Suprapubic skin (tissue), 4 donors: ENCODE data around the gene CISD1. TPM values are rescaled to one million over a fixed set of nuclear protein-coding genes. Genes with fewer than 3 reads are reported as not detected.

Source experiments
- DNase-seq, 2 donors: peaks; one replicate each; pipeline ENCODE4 v3.0.0-alpha.2; 2019; ENCODE audit warnings: low spot score in 2 of 2
- H3K27ac ChIP-seq: fragments of 200-600 bp; sonication (generic); one replicate; pipeline ENCODE4 v1.5.1; 2019
- H3K27me3 ChIP-seq: fragments of 200-600 bp; sonication (generic); one replicate; pipeline ENCODE4 v1.5.1; 2019
- H3K36me3 ChIP-seq: fragments of 200-600 bp; sonication (generic); one replicate; pipeline ENCODE4 v1.5.1; 2019
- H3K4me1 ChIP-seq: fragments of 200-600 bp; sonication (generic); one replicate; pipeline ENCODE4 v1.5.1; 2019
- H3K4me3 ChIP-seq: fragments of 200-600 bp; sonication (generic); one replicate; pipeline ENCODE4 v1.5.1; 2019; ENCODE audit warnings: mild to moderate bottlenecking
- H3K9me3 ChIP-seq: fragments of 200-600 bp; sonication (generic); one replicate; pipeline ENCODE4 v1.5.1; 2019
- EP300 ChIP-seq: sonication (generic); formaldehyde crosslinking; IDR thresholded peaks from one replicate; pipeline ENCODE4 v1.6.1; 2017; ENCODE audit warnings: antibody characterized with exemption
- POLR2A ChIP-seq, 2 donors: fragments of 450-650 bp; IDR thresholded peaks; one replicate each; pipeline ENCODE4 v1.6.1; 2017; ENCODE audit warnings: antibody characterized with exemption in 2 of 2, mild to moderate bottlenecking in 2 of 2, moderate library complexity in 2 of 2
- POLR2AphosphoS5 ChIP-seq, 3 donors: sonication (generic); formaldehyde crosslinking; IDR thresholded peaks; one replicate each; pipeline ENCODE4 v1.6.1; 2017; ENCODE audit warnings: antibody characterized with exemption in 3 of 3
- WGBS: methylation state at CpG from one replicate; pipeline ENCODE4 v1.1.5; 2018; 5-methylcytosine and 5-hydroxymethylcytosine counted together
- total RNA-seq, 4 donors: library from RNA; depleted of rRNA; stranded (reverse); fragments of >200 nt; gene quantifications; one replicate each; pipeline ENCODE4 v1.1.0, GENCODE V29; 2016
- TF ChIP-seq, protein P1 (sequence below), 2 donors: fragments of 200-600 bp in 1 of 2; fragments of 450-650 bp in 1 of 2; sonication (generic) in 1 of 2; IDR thresholded peaks; one replicate each; pipeline ENCODE4 v1.5.1; 2016 to 2019; ENCODE audit warnings: antibody characterized with exemption in 2 of 2, mild to moderate bottlenecking in 1 of 2, moderate library complexity in 1 of 2

CISD1 gene
- total RNA-seq, 4 donors from 2014 or later: 12.6 to 22.7 (median 18.2) TPM

DNA sequence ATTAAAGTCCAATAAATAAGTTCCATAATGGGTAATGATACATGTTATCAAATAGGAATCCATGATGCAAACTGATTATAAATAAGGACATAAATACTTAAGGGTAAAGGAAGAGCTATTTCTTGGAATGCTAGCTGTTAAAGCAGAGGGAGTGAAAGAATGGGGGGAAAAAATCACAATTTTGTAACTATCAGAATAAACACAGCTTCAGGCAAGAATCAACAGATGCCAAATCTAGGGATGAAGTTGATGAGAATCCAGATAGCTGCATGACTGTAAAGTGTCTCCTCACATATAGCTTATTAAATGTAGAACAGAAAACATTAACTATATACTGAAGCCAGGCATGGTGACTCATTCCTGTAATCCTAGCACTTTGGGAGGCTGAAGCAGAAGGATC lies 6.2 kb upstream of the CISD1 start:
- Histone ChIP-seq H3K27me3 (no peaks in the 10 kb centered on the region), H3K4me1 (peaks cover 34% of the 10 kb centered on the region), H3K9me3 (no peaks in the 10 kb centered on the region), H3K4me3 (no peak overlapping the region), H3K36me3 (no peaks in the 10 kb centered on the region), H3K27ac (no peak overlapping the region)
- DNase-seq: no peak
- TF ChIP-seq, protein P1, sequence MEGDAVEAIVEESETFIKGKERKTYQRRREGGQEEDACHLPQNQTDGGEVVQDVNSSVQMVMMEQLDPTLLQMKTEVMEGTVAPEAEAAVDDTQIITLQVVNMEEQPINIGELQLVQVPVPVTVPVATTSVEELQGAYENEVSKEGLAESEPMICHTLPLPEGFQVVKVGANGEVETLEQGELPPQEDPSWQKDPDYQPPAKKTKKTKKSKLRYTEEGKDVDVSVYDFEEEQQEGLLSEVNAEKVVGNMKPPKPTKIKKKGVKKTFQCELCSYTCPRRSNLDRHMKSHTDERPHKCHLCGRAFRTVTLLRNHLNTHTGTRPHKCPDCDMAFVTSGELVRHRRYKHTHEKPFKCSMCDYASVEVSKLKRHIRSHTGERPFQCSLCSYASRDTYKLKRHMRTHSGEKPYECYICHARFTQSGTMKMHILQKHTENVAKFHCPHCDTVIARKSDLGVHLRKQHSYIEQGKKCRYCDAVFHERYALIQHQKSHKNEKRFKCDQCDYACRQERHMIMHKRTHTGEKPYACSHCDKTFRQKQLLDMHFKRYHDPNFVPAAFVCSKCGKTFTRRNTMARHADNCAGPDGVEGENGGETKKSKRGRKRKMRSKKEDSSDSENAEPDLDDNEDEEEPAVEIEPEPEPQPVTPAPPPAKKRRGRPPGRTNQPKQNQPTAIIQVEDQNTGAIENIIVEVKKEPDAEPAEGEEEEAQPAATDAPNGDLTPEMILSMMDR (IDR thresholded peaks at IDR 0.05): no peak
- no peak for TF ChIP-seq POLR2A (IDR thresholded peaks at IDR 0.05)
- TF ChIP-seq EP300: no peak
- TF ChIP-seq POLR2AphosphoS5 (IDR thresholded peaks at IDR 0.05): no peak

DNA sequence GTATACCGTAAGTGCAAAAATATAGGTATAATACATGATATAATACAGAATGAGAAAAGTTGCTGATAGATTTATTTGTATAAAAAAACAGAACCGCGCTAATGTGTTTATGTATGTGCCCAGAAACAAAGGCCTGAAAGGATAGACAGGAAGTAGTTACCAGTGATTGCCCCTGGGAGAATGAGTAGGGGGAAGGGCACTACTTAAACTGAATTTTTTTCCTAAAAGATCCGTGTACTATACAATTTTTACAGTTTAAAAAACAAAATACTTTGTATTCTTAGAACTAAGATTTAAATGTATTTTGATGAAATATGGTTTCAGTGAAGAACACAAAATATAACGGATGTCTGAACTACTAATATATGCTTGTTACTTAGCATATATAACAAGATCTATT lies 4.2 kb upstream of the CISD1 start:
- Histone ChIP-seq H3K4me1 (peaks cover 48% of the 10 kb centered on the region), H3K9me3 (no peaks in the 10 kb centered on the region), H3K36me3 (no peaks in the 10 kb centered on the region), H3K27ac (no peak overlapping the region), H3K27me3 (no peaks in the 10 kb centered on the region), H3K4me3 (no peak overlapping the region)
- no peak for DNase-seq
- WGBS: 57% methylated on average over 5 of the region's 5 CpGs
- no peak for TF ChIP-seq POLR2AphosphoS5 (IDR thresholded peaks at IDR 0.05)
- TF ChIP-seq POLR2A (IDR thresholded peaks at IDR 0.05): no peak
- no peak for TF ChIP-seq EP300
- TF ChIP-seq, protein P1 (IDR thresholded peaks at IDR 0.05): no peak

DNA sequence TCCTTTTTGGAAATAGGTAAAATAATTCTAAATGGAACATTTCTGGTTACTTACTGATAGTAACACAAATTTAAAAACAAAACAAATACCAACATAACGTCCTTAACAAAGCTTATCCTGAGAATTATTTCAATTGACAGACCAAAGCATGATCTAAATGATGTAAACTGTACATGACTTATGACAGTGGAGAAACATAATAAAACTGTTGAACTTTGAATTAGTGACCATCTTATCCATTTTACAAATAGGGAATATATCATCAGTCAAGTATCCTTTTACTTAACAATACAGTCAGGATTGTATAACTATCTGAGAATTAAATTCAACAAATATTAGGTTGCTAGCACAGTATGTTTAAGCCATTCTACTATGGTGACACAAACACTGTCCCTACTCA lies 3.7 kb upstream of the CISD1 start:
- WGBS: 28% methylated on average over 1 of the region's 1 CpG
- peak overlapping the region; percentile 86 for H3K4me3 ChIP-seq

DNA sequence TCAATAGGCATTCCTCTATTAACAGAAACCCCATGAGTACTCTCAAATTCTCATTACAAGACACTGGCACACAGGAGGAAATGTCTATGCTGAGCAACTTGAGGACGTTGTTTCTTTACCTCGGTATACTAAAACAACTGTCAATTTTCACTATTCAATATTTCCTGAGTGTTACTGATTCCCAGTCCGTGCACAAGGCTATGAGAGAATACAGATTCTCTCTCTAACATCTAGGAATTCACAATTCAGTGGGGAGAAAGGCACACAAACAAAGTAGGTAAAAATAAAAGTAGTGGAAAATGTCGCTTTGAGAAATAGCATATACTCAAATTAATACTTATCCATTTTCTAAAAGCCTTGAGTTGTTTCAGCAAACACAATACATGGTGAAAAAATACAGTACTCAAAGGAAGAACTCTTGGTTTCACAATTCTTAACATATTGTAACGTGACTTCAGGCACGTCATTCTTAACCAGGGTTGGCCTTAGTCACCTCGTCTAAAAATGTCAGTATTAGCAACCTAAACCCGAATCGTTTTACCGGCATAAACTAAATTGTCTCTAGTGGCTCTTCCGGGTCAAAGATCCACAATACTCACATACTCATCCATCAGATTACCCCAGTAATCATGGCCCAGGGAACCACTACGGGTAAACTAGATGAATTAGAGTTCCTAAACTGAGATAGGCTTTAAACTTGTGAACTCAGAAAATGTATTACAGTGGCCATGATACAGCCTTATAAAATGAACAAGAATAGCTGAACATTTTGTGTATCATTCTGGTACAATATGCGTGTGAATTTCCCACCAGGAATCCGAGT lies 2.7 kb upstream of the CISD1 start:
- no peak for DNase-seq
- 3% methylated on average over 14 of the region's 14 CpGs for WGBS

More for the DNA sequence above, 3.7 kb upstream of the CISD1 start:
- Histone ChIP-seq H3K36me3 (no peaks in the 10 kb centered on the region), H3K9me3 (no peaks in the 10 kb centered on the region), H3K4me1 (peaks cover 52% of the 10 kb centered on the region), H3K27ac (peak overlapping the region; percentile 99), H3K27me3 (no peaks in the 10 kb centered on the region)
- no peak for TF ChIP-seq POLR2A (IDR thresholded peaks at IDR 0.05)
- TF ChIP-seq, protein P1 (IDR thresholded peaks at IDR 0.05): no peak
- no peak for TF ChIP-seq EP300
- no peak for TF ChIP-seq POLR2AphosphoS5 (IDR thresholded peaks at IDR 0.05)
- DNase-seq: no peak

More for the DNA sequence above, 2.7 kb upstream of the CISD1 start:
- Histone ChIP-seq H3K27me3 (no peaks in the 10 kb centered on the region), H3K4me3 (peak overlapping the region; percentile 86), H3K36me3 (no peaks in the 10 kb centered on the region), H3K27ac (peak overlapping the region; percentile 99), H3K9me3 (no peaks in the 10 kb centered on the region), H3K4me1 (peaks cover 58% of the 10 kb centered on the region)
- TF ChIP-seq, protein P1 (IDR thresholded peaks at IDR 0.05): no peak
- TF ChIP-seq EP300 (no peak), POLR2AphosphoS5 (IDR thresholded peaks at IDR 0.05) (no peak), POLR2A (IDR thresholded peaks at IDR 0.05) (no peak)
